Chondrocyte (in vitro differentiated cells): ENCODE data around the gene CORO1C. TPM values are rescaled to one million over a fixed set of nuclear protein-coding genes. Genes with fewer than 3 reads are reported as not detected.
A peak's percentile ranks its signal among the peaks of the same experiment; 100 is the strongest.

Experiments
- DNase-seq: peaks from one replicate; pipeline ENCODE4 v3.0.0; 2021; ENCODE audit warnings: mixed read lengths, low spot score
- H3K27ac Mint-ChIP-seq: one replicate; pipeline ENCODE4 v1.8.0; 2021; ENCODE audit warnings: mild to moderate bottlenecking, moderate library complexity, mixed read lengths; ENCODE audit not compliant: unreplicated experiment
- H3K27me3 Mint-ChIP-seq: 2 replicates; pipeline ENCODE4 v1.8.0; 2021; ENCODE audit warnings: low read depth, mixed read lengths
- H3K36me3 Mint-ChIP-seq: 2 replicates; pipeline ENCODE4 v1.8.0; 2021; ENCODE audit warnings: low read depth, mixed read lengths
- H3K4me1 Mint-ChIP-seq: 2 replicates; pipeline ENCODE4 v1.8.0; 2021; ENCODE audit warnings: low read depth, mild to moderate bottlenecking, mixed read lengths
- H3K4me3 Mint-ChIP-seq: one replicate; pipeline ENCODE4 v1.8.0; 2021; ENCODE audit warnings: mild to moderate bottlenecking, moderate library complexity, mixed read lengths; ENCODE audit not compliant: unreplicated experiment
- H3K9me3 Mint-ChIP-seq: 2 replicates; pipeline ENCODE4 v1.8.0; 2021; ENCODE audit warnings: low read depth, mixed read lengths
- total RNA-seq: library from RNA; stranded (reverse); gene quantifications from 3 replicates; pipeline ENCODE4 v1.2.1, GENCODE V29; 2021
- TF ChIP-seq, protein P1 (sequence below): fragments of 200-600 bp; sonication (generic); IDR thresholded peaks from 2 replicates; pipeline ENCODE4 v1.5.0; 2021; ENCODE audit warnings: antibody characterized with exemption, mild to moderate bottlenecking, moderate library complexity

The CORO1C gene
- total RNA-seq, 1 donor from 2014 or later: 336 TPM

DNA sequence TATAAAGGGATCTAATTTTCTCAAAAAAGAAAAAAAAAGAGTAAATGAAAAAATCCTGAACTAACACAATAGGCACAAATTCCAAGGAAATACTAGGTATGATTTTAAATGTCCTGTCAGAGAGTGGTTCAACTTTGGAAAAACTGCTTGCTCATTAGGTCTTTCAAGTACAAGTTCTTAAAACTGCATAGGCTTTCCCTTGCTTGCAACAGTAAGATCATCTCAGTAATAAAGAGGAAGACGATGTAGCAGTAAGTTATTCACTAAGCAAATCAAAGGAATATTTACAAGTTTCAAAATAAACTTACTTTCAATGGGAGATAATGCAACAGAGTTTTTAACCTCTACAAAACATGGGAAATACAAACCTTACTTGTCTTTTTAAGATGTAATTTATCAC lies 21.6 kb downstream of the CORO1C start:
- TF ChIP-seq, protein P1, sequence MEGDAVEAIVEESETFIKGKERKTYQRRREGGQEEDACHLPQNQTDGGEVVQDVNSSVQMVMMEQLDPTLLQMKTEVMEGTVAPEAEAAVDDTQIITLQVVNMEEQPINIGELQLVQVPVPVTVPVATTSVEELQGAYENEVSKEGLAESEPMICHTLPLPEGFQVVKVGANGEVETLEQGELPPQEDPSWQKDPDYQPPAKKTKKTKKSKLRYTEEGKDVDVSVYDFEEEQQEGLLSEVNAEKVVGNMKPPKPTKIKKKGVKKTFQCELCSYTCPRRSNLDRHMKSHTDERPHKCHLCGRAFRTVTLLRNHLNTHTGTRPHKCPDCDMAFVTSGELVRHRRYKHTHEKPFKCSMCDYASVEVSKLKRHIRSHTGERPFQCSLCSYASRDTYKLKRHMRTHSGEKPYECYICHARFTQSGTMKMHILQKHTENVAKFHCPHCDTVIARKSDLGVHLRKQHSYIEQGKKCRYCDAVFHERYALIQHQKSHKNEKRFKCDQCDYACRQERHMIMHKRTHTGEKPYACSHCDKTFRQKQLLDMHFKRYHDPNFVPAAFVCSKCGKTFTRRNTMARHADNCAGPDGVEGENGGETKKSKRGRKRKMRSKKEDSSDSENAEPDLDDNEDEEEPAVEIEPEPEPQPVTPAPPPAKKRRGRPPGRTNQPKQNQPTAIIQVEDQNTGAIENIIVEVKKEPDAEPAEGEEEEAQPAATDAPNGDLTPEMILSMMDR: no peak
- H3K36me3 Mint-ChIP-seq: peaks cover 3% of the 10 kb centered on the region
- H3K9me3 Mint-ChIP-seq: no peaks in the 10 kb centered on the region
- no peaks in the 10 kb centered on the region for H3K27me3 Mint-ChIP-seq
- H3K4me1 Mint-ChIP-seq: peaks cover 61% of the 10 kb centered on the region
- DNase-seq: no peak
- H3K4me3 Mint-ChIP-seq: no peak overlapping the region
- H3K27ac Mint-ChIP-seq: peak overlapping the region; percentile 11

DNA sequence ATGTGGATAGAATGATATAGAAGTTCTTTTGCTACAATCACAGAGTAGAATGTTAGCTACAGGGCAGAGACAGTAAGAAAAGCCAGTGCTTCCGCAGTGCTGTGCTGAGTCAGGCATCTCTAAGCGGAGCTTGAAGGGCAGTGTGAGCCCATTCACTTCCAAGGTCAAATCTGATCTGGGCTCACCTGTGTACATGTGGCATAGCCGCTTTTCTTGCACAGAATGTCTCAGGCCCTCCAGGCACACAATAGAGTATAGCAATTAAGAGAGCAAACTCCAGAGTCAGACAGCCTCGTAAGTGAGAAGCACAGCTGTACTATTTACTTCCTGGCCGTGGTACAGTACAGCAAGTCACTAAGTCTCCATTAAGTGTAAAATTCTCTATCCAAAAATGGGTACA lies 26.8 kb downstream of the CORO1C start:
- H3K27ac Mint-ChIP-seq: no peak overlapping the region

DNA sequence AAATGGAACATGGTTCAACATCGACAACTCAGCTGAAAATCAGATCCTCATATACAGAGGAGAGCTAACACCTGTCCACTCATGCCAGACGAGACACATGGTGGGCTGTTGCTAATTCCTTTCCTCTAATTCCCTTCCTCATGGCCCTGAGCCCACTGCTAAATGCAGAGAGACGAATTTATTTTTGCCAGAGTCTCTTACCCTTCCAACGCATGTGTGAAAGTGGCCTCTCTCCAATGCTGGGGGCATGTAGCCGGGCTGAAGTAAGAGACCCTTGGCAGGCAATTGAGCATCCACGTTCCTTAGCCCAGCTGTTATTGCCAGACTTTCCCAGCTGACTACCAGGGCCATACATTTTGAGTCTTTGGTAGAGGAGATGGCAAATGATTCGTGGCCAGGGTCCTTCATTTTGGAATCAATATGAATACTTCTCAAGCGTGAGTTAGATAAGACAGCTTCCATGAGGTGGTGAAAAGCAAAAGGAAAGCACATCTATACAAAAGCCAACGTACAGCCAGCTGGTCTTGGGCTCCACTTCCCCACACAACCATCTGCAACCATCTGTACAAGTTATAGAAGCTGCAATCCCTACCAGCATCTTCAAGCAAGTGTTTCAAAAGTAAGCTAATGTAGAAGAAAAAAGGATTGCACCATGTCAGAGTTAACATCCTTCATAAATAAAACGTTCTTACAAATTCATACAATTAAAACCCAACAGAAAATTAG lies 28.6 kb downstream of the CORO1C start:
- peak overlapping the region; percentile 85 for H3K27ac Mint-ChIP-seq
- no peaks in the 10 kb centered on the region for H3K9me3 Mint-ChIP-seq
- peaks cover 32% of the 10 kb centered on the region for H3K36me3 Mint-ChIP-seq
- TF ChIP-seq, protein P1: no peak
- no peak for DNase-seq
- H3K4me1 Mint-ChIP-seq: peaks cover 81% of the 10 kb centered on the region
- H3K27me3 Mint-ChIP-seq: no peaks in the 10 kb centered on the region
- H3K4me3 Mint-ChIP-seq: no peak overlapping the region

More for the DNA sequence above, 26.8 kb downstream of the CORO1C start:
- TF ChIP-seq, protein P1: no peak
- Mint-ChIP-seq H3K27me3 (no peaks in the 10 kb centered on the region), H3K36me3 (peaks cover 19% of the 10 kb centered on the region), H3K4me1 (peaks cover 73% of the 10 kb centered on the region), H3K4me3 (no peak overlapping the region), H3K9me3 (no peaks in the 10 kb centered on the region)
- DNase-seq: no peak

DNA sequence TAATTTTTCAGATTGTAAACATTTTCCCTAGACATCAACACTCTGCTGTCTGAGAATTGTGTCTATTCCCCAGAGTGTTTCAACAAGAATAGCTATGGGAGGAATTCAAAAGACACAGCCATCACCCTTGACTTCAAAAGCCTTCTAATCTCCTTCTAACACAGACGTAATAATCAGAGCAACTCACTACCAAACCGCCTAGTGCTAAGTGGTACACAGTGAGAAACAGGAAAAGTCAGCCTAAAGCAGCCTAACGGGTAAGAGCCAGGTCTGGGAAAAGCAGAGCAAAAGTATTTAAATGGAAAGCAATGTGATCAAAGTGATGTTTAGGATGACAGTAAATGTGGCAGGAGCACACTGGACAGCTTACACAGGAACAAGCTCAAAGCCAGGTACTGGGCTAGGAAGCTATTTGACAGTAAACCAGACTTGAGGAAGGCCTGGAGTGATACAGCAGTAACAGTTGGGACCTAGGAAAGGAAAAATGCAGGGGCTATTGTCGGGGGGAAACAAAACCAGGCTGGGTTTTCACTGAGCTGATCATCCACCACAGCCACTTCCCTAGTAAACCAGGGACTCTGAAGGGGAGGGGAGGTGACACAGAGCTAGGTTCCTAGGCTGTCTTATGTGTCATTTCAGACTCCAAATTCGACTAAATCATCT lies 29.4 kb downstream of the CORO1C start:
- DNase-seq: no peak
- TF ChIP-seq, protein P1: no peak
- Mint-ChIP-seq H3K9me3 (no peaks in the 10 kb centered on the region), H3K4me3 (no peak overlapping the region), H3K4me1 (peaks cover 84% of the 10 kb centered on the region), H3K36me3 (peaks cover 37% of the 10 kb centered on the region), H3K27me3 (no peaks in the 10 kb centered on the region), H3K27ac (peak overlapping the region; percentile 85)

DNA sequence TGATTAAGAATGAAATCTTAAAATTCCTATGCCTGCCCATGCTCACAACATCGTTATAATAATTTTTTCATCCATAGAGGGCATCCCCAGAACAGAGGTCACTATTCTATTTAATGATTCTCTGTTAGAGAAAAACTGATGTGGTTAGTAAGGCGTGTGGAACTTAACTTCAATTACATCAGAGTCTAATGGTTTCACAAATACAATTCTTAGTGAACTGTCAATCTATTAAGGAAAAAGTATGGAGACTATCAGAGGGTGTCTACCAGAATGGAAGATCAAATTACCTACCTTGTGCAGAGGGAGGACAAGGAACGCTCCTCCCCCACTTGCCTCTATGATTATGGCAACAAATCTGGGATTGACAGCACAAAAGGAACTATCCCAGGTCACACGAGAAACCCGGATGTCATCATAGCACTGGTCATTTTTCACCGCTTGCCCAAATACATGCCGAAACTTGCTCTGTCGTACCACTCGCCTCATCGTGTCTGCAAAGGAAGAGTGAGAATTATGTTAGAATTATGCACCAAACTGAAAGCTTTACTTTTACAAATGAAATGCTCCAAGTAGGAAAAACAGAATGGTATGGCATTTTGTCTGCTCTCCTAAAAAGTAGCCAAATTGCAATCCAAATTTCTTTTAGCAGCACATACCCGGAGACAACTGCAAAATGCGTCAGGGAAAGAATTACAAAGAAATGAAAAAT lies 30.3 kb downstream of the CORO1C start:
- TF ChIP-seq, protein P1: no peak
- peaks cover 39% of the 10 kb centered on the region for H3K36me3 Mint-ChIP-seq
- H3K9me3 Mint-ChIP-seq: no peaks in the 10 kb centered on the region
- peak overlapping the region; percentile 85 for H3K27ac Mint-ChIP-seq
- H3K27me3 Mint-ChIP-seq: no peaks in the 10 kb centered on the region
- H3K4me3 Mint-ChIP-seq: no peak overlapping the region
- DNase-seq: no peak
- H3K4me1 Mint-ChIP-seq: peaks cover 91% of the 10 kb centered on the region
